IMR-90 (cell line): ENCODE data around the gene PPP2R5E. TPM values are rescaled to one million over a fixed set of nuclear protein-coding genes. Genes with fewer than 3 reads are reported as not detected.

Experiments used
- ATAC-seq: fragments of 200-7000 bp; cut with Tn5 transposase; 2 replicates; pipeline ENCODE4 v1.9.1; 2020; ENCODE audit warnings: low read depth, mild to moderate bottlenecking, moderate library complexity
- BruUV-seq: library from RNA; stranded (reverse); fragments of 400-500 nt; replicated peaks from 2 replicates; lab custom pipeline; 2021; lab: Mats Ljungman, UMichigan
- CTCF ChIA-PET: fragments of 300-600 bp; formaldehyde crosslinking; extraction: SDS; loops from one replicate; lab custom pipeline; 2021; ENCODE audit warnings: antibody characterized with exemption; lab: Yijun Ruan, JAX
- POLR2A ChIA-PET: fragments of 300-600 bp; sonication (Branson Sonifier 250); formaldehyde crosslinking; loops from one replicate; lab custom pipeline; 2022; ENCODE audit warnings: antibody characterized with exemption; ENCODE audit not compliant: unreplicated experiment; lab: Charles Lee
- DNase-seq: peaks from one replicate; pipeline ENCODE4 v3.0.0; 2013
- H2AFZ ChIP-seq: replicated peaks from 2 replicates; pipeline ENCODE3; 2013; ENCODE audit warnings: low read length, mild to moderate bottlenecking; ENCODE audit not compliant: poor library complexity
- H2AK5ac ChIP-seq: 2 replicates; pipeline ENCODE4 v1.6.1; 2013; ENCODE audit warnings: low read depth, low read length, inconsistent platforms
- H2AK9ac ChIP-seq: replicated peaks from 2 replicates; pipeline ENCODE3; 2013; ENCODE audit warnings: mild to moderate bottlenecking, low read depth, low read length, moderate library complexity; ENCODE audit not compliant: poor library complexity
- H2BK120ac ChIP-seq: 2 replicates; pipeline ENCODE4 v1.6.1; 2013; ENCODE audit warnings: low read depth, low read length, inconsistent platforms
- H2BK15ac ChIP-seq: 3 replicates; pipeline ENCODE4 v1.6.1; 2013; ENCODE audit warnings: low read depth, low read length, inconsistent platforms
- H2BK20ac ChIP-seq: 2 replicates; pipeline ENCODE4 v1.6.1; 2013; ENCODE audit warnings: low read depth, mild to moderate bottlenecking, inconsistent platforms, low read length, moderate library complexity
- H2BK5ac ChIP-seq: 2 replicates; pipeline ENCODE4 v1.6.1; 2013; ENCODE audit warnings: mild to moderate bottlenecking, low read depth, low read length, inconsistent platforms; ENCODE audit not compliant: poor library complexity, severe bottlenecking
- H3K14ac ChIP-seq: replicated peaks from 2 replicates; pipeline ENCODE4 v1.6.1; 2013; ENCODE audit warnings: low read depth, low read length, inconsistent platforms
- H3K18ac ChIP-seq: 2 replicates; pipeline ENCODE4 v1.6.1; 2013; ENCODE audit warnings: low read depth, low read length, control low read depth
- H3K23ac ChIP-seq: 2 replicates; pipeline ENCODE4 v1.6.1; 2013; ENCODE audit warnings: low read depth, low read length, inconsistent platforms
- H3K27ac ChIP-seq: 2 replicates; pipeline ENCODE4 v1.5.1; 2013; ENCODE audit warnings: mild to moderate bottlenecking, control low read depth, low read length; ENCODE audit not compliant: insufficient read depth
- H3K27me3 ChIP-seq: 2 replicates; pipeline ENCODE4 v1.6.1; 2013; ENCODE audit warnings: low read length; ENCODE audit not compliant: control insufficient read depth, insufficient read depth
- H3K36me3 ChIP-seq: 2 replicates; pipeline ENCODE4 v1.6.1; 2013; ENCODE audit warnings: low read length, mixed read lengths; ENCODE audit not compliant: control insufficient read depth, insufficient read depth
- H3K4ac ChIP-seq: 2 replicates; pipeline ENCODE4 v1.6.1; 2013; ENCODE audit warnings: low read depth, low read length, inconsistent platforms
- H3K4me1 ChIP-seq: 2 replicates; pipeline ENCODE4 v1.6.1; 2013; ENCODE audit warnings: low read length, mixed read lengths; ENCODE audit not compliant: control insufficient read depth, insufficient read depth
- H3K4me2 ChIP-seq: 2 replicates; pipeline ENCODE4 v1.6.1; 2013; ENCODE audit warnings: low read depth, mild to moderate bottlenecking, control low read depth, low read length, moderate library complexity
- H3K4me3 ChIP-seq: 2 replicates; pipeline ENCODE4 v1.5.1; 2013; ENCODE audit warnings: low read depth, mild to moderate bottlenecking, control low read depth, low read length, moderate library complexity; ENCODE audit not compliant: insufficient read depth
- H3K56ac ChIP-seq: 2 replicates; pipeline ENCODE4 v1.6.1; 2013; ENCODE audit warnings: low read length, inconsistent platforms; ENCODE audit not compliant: insufficient read depth; ENCODE audit errors: extremely low read depth
- H3K79me1 ChIP-seq, 2 experiments: 2 replicates each; pipeline ENCODE4 v1.6.1; 2013; ENCODE audit warnings: low read length in 2 of 2, inconsistent platforms in 1 of 2, low read depth in 1 of 2
- H3K9ac ChIP-seq: 2 replicates; pipeline ENCODE4 v1.6.1; 2013; ENCODE audit warnings: low read depth, low read length, control low read depth
- H3K9me1 ChIP-seq: 2 replicates; pipeline ENCODE4 v1.6.1; 2013; ENCODE audit warnings: low read length, inconsistent platforms; ENCODE audit not compliant: insufficient read depth
- H3K9me3 ChIP-seq: 2 replicates; pipeline ENCODE4 v1.6.1; 2013; ENCODE audit warnings: low read length; ENCODE audit not compliant: control insufficient read depth, insufficient read depth
- H4K20me1 ChIP-seq: 2 replicates; pipeline ENCODE4 v1.6.1; 2013; ENCODE audit warnings: low read length, inconsistent platforms; ENCODE audit not compliant: insufficient read depth
- H4K5ac ChIP-seq: 2 replicates; pipeline ENCODE4 v1.6.1; 2013; ENCODE audit warnings: mild to moderate bottlenecking, low read depth, low read length, control low read depth
- H4K8ac ChIP-seq, 2 experiments: 2 replicates each; pipeline ENCODE4 v1.6.1; 2013; ENCODE audit warnings: low read depth in 2 of 2, low read length in 2 of 2, control low read depth in 1 of 2, inconsistent platforms in 1 of 2
- H4K91ac ChIP-seq: 2 replicates; pipeline ENCODE4 v1.6.1; 2013; ENCODE audit warnings: low read depth, low read length, inconsistent platforms; ENCODE audit not compliant: insufficient read depth
- MAZ ChIP-seq: IDR thresholded peaks from 2 replicates; pipeline ENCODE4 v1.6.1; 2012; ENCODE audit warnings: low read depth, mild to moderate bottlenecking, low read length, improper control_type of control experiment, moderate library complexity, borderline replicate concordance
- NFE2L2 ChIP-seq: fragments of 150-350 bp; IDR thresholded peaks from 2 replicates; pipeline ENCODE4 v1.6.1; 2016; ENCODE audit warnings: low read depth, mild to moderate bottlenecking, low read length
- RFX5 ChIP-seq: IDR thresholded peaks from 2 replicates; pipeline ENCODE4 v1.8.0; 2012; ENCODE audit warnings: low read depth, mild to moderate bottlenecking, low read length, moderate library complexity
- SMC3 ChIP-seq: fragments of 150-350 bp; IDR thresholded peaks from 2 replicates; pipeline ENCODE4 v1.6.1; 2016; ENCODE audit warnings: low read depth, mild to moderate bottlenecking, antibody characterized with exemption, low read length, moderate library complexity
- WGBS, 2 experiments: methylation state at CpG; one replicate each; pipeline versions ENCODE4 v1.1.5 to v1.1.7; 2013; ENCODE audit warnings: missing lambda C conversion rate in 2 of 2; ENCODE audit not compliant: insufficient read length in 1 of 2; ENCODE audit errors: extremely low coverage in 2 of 2; 5-methylcytosine and 5-hydroxymethylcytosine counted together
- dilution Hi-C: fragments of 300-500 bp; cut with HindIII; formaldehyde crosslinking; loops from one replicate; pipeline ENCODE4 v1.14.3; 2018; ENCODE audit warnings: low sequenced_read_pairs; ENCODE audit not compliant: unreplicated experiment
- in situ Hi-C: fragments of 300-500 bp; cut with MboI; formaldehyde crosslinking; loops from 3 replicates; pipeline ENCODE4 v1.14.3; 2019; ENCODE audit warnings: low sequenced_read_pairs, inconsistent platforms, mixed read lengths
- intact Hi-C: fragments of 100-400 bp; cut with micrococcal nuclease; formaldehyde crosslinking; loops from 2 replicates; pipeline ENCODE4 v1.10.0; 2022
- polyA plus RNA-seq, 3 experiments: library from polyadenylated mRNA; depleted of rRNA; stranded (reverse); fragments of >200 nt; gene quantifications; 2 replicates each; pipeline ENCODE4 v1.2.3, GENCODE V29; 2012; ENCODE audit warnings: low replicate concordance in 1 of 3
- total RNA-seq: library from RNA; depleted of rRNA; stranded (reverse); fragments of >200 nt; gene quantifications from 2 replicates; pipeline ENCODE4 v1.2.3, GENCODE V29; 2012
- TF ChIP-seq, protein P1 (sequence below): fragments of 150-350 bp; IDR thresholded peaks from 2 replicates; pipeline ENCODE4 v1.6.1; 2016; ENCODE audit warnings: low read depth, mild to moderate bottlenecking, low read length, moderate library complexity, borderline replicate concordance

The PPP2R5E gene
- total and polyA plus RNA-seq, 2 of the 4 experiments (the other 2 are of a cell fraction), result 9.7 to 12.2 TPM

DNA sequence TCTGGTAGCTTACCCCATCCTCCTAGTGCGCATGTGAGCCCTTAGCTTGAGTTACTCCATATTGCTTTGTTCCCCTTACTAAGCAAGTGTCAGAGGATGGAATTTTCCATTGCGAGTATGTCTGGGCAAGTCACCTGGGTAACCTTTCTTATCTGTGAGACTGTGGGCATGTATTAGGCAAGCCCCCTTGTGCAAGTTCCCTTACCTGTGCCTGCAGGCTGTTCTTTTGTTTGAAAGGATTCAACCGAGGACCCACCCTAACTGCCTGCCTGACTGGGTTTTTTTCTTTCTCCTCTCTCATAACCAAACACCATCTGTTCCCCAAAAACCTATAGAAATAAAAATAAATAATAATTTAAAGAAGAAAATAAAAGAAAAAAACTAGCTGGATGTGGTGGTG is 22.3 kb upstream of the PPP2R5E start:
- H3K56ac ChIP-seq, result no peak overlapping the region
- no peak overlapping the region for H4K91ac ChIP-seq
- WGBS, 2 experiments, result no CpG with 5 or more reads among the region's 3 CpGs
- no peak overlapping the region for H2BK20ac ChIP-seq
- no peaks in the 10 kb centered on the region for H3K36me3 ChIP-seq
- H2AFZ ChIP-seq, result no peak overlapping the region
- H4K8ac ChIP-seq, result no peak overlapping the region
- H4K20me1 ChIP-seq, result no peaks in the 10 kb centered on the region
- in situ Hi-C loops, result loop anchor here (25.0 kb wide), 1 partner anchor 1403 kb away; no protein-coding TSS in a partner anchor
- no peak overlapping the region for H2BK120ac ChIP-seq
- H2BK15ac ChIP-seq, result no peak overlapping the region
- H3K23ac ChIP-seq, result no peak overlapping the region
- ATAC-seq (no peak), DNase-seq (no peak)
- no peak overlapping the region for H4K5ac ChIP-seq
- no peaks in the 10 kb centered on the region for H3K4me1 ChIP-seq
- H3K9ac ChIP-seq, result no peak overlapping the region
- no peak overlapping the region for H3K14ac ChIP-seq
- no peak overlapping the region for H2BK5ac ChIP-seq
- POLR2A ChIA-PET, result no interaction called here
- dilution Hi-C loops, result no loop called here
- no peak overlapping the region for H3K27ac ChIP-seq
- CTCF ChIA-PET, result interaction anchor here (0.5 to 0.6 kb wide), 2 partner anchors 150 to 180 kb away, joined by 4 to 6 read pairs; no protein-coding TSS in a partner anchor
- no peak overlapping the region for H2AK9ac ChIP-seq
- no TSS peak for BruUV-seq
- TF ChIP-seq SMC3 (no peak), MAZ (no peak), NFE2L2 (no peak), RFX5 (no peak)
- TF ChIP-seq, protein P1, sequence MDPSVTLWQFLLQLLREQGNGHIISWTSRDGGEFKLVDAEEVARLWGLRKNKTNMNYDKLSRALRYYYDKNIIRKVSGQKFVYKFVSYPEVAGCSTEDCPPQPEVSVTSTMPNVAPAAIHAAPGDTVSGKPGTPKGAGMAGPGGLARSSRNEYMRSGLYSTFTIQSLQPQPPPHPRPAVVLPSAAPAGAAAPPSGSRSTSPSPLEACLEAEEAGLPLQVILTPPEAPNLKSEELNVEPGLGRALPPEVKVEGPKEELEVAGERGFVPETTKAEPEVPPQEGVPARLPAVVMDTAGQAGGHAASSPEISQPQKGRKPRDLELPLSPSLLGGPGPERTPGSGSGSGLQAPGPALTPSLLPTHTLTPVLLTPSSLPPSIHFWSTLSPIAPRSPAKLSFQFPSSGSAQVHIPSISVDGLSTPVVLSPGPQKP, result no peak
- no peaks in the 10 kb centered on the region for H3K9me1 ChIP-seq
- no peak overlapping the region for H3K4ac ChIP-seq
- no peak overlapping the region for H3K18ac ChIP-seq
- no peak overlapping the region for H3K4me2 ChIP-seq
- intact Hi-C loops, result no loop called here
- H3K9me3 ChIP-seq, result no peaks in the 10 kb centered on the region
- no peak overlapping the region for H3K4me3 ChIP-seq
- no peaks in the 10 kb centered on the region for H3K79me1 ChIP-seq
- H3K27me3 ChIP-seq, result peaks cover 4% of the 10 kb centered on the region; the same call in 1 of the 2 replicates
- no peak overlapping the region for H2AK5ac ChIP-seq
